HG02840 (cell line): ENCODE results near the gene SST.

Source experiments
- ATAC-seq: cut with Tn5 transposase; IDR thresholded peaks from one replicate; pipeline ENCODE4 v1.9.1; 2021; ENCODE audit warnings: mild to moderate bottlenecking, moderate library complexity, moderate number of reproducible peaks; ENCODE audit not compliant: unreplicated experiment, low FRiP score

The SST gene

DNA sequence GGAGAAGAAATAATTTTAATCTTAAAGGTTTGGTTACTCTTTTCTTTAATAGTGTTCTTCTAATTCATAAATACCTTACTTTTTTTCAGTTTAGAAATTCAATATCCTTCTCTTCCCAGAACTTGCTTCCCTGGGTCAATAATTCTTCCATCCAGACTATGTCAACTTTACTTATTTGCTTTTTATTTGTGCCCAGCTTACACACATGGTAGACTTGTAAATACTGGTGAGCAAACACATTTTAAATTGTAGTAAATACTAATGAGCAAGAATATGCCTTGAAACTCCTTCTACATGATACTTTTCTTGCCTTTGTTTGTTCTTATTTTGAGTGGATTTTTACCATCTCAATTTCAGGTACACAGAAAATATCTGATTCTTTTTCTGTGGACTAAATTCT lies 33.7 kb downstream of the SST start:
- no peak for ATAC-seq

DNA sequence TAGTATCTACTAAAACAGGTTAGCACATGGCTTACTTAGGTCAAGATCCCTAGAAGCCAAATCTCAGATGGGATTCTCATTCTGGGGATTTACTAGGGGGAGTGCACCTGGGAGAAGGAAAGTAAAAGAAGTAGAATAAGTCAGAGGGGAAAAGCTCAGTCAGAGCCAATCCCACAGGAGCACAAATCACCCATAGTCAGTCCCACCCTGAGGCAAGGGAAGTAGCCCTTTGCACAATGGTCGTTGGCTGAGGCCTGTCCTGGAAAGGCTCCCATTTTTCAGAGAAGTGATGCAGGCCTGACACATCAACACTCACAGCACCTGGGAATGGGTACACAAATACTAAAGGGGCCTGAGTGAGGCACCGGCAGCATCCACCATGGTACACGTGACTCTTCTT lies 39.8 kb downstream of the SST start:
- no peak for ATAC-seq

DNA sequence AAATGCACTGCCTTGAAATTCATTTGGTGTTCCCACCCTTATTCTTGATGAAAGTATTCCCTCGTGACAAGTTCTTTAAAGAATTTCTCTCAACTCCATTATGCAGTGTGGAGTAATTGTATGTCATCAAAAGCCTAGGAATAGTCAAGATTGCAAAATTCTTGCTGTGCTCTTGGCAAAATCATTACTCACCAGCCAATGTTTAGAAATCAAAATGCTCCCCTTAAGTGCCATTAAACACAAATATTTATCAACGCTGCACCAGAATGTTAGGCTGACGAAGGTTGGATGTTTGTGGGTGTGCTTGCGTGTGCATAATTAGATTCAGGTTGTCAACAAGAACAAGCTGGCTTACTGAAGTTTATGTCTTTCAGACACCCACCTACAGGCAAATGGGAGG lies 40.5 kb downstream of the SST start:
- no peak for ATAC-seq

DNA sequence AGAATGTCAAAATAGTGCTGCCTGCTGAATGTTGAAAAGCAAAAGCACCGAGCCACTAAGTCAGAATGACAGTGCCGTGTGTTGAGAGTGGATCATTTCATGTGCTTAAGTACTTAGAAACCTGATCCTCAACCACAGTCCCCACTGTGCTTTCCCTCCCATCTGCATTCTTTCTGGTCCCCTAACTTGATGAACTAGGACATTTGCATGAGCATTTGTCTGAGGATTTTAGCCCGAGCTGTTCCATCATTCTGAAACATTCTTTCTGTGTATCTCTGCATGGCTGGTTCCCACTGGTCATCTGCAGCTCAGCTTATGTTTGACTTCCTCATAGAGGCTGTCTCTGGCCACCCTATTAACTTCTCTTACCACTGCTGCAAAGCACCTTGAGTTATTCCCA lies 42.0 kb downstream of the SST start:
- ATAC-seq: no peak

DNA sequence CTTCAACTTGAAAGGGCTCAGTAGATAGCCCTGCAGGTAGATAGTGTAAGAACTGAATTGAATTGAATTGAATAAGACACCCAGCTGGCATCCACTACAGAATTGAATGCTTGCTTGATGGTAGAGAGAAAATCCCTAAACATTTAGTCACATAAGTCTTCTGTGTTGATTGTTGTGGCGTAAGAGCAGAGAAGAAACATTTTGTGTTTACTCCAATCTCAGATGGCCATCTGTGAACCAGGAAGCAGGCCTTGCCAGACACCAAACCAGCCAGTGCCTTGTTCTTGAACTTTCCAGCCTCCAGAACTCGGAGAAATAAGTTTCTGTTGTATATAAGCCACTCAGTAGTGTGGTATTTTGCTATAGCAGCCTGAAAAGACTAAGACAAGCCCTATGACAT lies 43.6 kb downstream of the SST start:
- ATAC-seq: no peak

DNA sequence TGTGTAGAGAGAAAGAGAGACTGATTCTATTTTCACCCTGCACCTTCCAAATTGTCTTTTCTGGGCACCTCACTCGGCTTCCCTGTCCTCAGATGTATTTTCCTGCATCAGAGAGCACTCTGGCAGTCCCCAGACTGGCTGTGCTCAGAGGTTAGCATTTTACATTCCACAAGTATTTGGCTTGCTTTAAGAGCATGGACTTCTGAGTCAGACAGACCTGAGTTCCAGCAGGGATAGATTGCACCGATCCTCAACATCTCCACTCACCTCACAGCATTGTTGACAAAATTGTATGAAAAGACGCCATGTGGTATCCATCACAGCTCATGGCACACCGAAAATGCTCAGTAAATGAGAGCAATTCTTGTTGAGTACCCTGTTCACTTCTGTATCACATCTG lies 45.6 kb downstream of the SST start:
- ATAC-seq: no peak

DNA sequence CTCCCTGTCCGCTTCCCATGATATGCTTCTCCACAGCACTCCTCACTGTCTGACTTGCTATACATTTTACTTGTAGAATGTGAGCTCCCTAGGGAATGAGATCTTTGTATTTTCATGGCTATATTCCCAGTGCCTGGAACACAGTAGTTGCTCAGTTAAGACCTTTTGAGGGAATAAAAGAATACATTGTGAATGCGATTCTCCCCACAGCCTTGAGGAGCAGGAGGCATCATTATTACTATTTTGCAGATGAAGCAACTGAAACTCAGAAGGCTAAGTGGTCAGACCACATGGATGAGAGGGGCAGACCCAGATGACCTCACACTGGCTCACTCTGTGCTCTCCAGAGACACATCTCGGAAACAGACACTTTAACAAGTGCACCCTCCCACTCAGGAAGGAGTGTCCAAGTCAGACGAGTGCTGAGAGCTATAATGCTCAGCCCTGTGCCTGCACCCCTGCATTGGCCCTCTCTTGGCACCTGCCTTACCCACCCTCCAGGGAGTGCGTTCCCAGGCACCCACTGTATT lies 46.8 kb downstream of the SST start:
- no peak for ATAC-seq

DNA sequence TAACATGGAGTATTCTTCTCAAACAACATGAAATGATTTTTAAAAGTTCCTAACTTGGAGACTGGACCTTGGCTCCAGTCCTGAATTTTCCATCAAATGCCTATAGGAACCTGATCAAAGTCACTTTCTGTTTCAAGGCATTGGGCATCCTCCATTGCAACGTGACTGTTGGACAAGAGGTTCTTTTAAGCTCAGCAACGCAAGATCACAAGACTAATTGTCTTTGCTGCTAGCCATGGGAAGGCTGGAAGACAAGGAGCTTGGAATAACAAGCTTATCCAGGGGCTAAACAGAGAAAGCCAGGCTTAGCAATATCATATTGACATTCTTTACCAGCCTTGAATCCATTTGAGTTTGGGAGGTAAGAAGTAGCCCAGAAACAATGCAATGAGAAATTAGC lies 48.3 kb downstream of the SST start:
- no peak for ATAC-seq

DNA sequence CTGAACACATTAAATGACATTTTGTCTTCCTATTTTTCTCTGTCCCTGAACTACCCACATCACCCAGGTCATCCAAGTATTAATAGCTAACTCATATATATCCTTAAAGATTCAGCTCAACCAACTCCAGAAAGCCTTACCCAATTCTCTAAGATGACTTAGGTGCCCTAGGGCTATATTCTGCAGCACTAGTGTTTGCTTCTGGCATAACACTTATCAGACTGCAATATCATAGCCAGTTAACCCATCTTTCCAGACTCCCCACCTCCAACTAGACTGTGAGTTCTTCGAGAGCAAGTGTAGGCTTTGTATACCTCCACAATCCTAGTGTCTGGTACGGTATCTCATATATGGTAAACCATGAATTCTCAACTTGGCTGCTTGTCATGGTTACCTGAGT lies 50.7 kb downstream of the SST start:
- no peak for ATAC-seq
